NCI-H526 (cell line): Measurements from ENCODE around the gene FMN2.

Experiments used
- DNase-seq, 2 experiments: peaks; one replicate each; lab custom pipeline; 2025; lab: John Stamatoyannopoulos, UW

The FMN2 gene

GRCh38 chr1:240423246-240423924, 331.7 kb downstream of the FMN2 start:
- DNase-seq = no peak

GRCh38 chr1:240424740-240425464, 333.2 kb downstream of the FMN2 start:
- no peak for DNase-seq

GRCh38 chr1:240426051-240426450, 334.4 kb downstream of the FMN2 start:
- DNase-seq = no peak

GRCh38 chr1:240435996-240436566, 344.4 kb downstream of the FMN2 start:
- no peak for DNase-seq

GRCh38 chr1:240441669-240442068, 350.0 kb downstream of the FMN2 start:
- DNase-seq = no peak

GRCh38 chr1:240445369-240445768, 353.7 kb downstream of the FMN2 start:
- DNase-seq = no peak

GRCh38 chr1:240455228-240455821, 363.6 kb downstream of the FMN2 start:
- no peak for DNase-seq

- no peak for DNase-seq
Measured at GRCh38 chr1:240457203-240457602, 365.5 kb downstream of the FMN2 start.

GRCh38 chr1:240462277-240462676, 370.6 kb downstream of the FMN2 start:
- no peak for DNase-seq

- no peak for DNase-seq
Measured at GRCh38 chr1:240462766-240463395, 371.2 kb downstream of the FMN2 start.

- no peak for DNase-seq
Measured at GRCh38 chr1:240464099-240464498, 372.4 kb downstream of the FMN2 start.

- DNase-seq = no peak
Measured at GRCh38 chr1:240465531-240465940, 373.9 kb downstream of the FMN2 start.

GRCh38 chr1:240466509-240466908, 374.8 kb downstream of the FMN2 start:
- DNase-seq = no peak

GRCh38 chr1:240467895-240468294, 376.2 kb downstream of the FMN2 start:
- no peak for DNase-seq

- no peak for DNase-seq
Measured at GRCh38 chr1:240468656-240469055, 377.0 kb downstream of the FMN2 start.

- no peak for DNase-seq
Measured at GRCh38 chr1:240474133-240474614, 382.5 kb downstream of the FMN2 start.

- no peak for DNase-seq
Measured at GRCh38 chr1:240475832-240476231, 384.1 kb downstream of the FMN2 start.

- no peak for DNase-seq
Measured at GRCh38 chr1:240478536-240478935, 386.9 kb downstream of the FMN2 start.

- no peak for DNase-seq
Measured at GRCh38 chr1:240484804-240485443, 393.2 kb downstream of the FMN2 start.

- DNase-seq = no peak
Measured at GRCh38 chr1:240486611-240487010, 394.9 kb downstream of the FMN2 start.

GRCh38 chr1:240487493-240487892, 395.8 kb downstream of the FMN2 start:
- no peak for DNase-seq

- DNase-seq = no peak
Measured at GRCh38 chr1:240491156-240491555, 399.5 kb downstream of the FMN2 start.
